Suprapubic skin (tissue), 4 donors: ENCODE measurements around the gene KMT2B. TPM values are rescaled to one million over a fixed set of nuclear protein-coding genes. Genes with fewer than 3 reads are reported as not detected.

Experiments used
- DNase-seq, 2 donors: peaks; one replicate each; pipeline ENCODE4 v3.0.0-alpha.2; 2019; ENCODE audit warnings: low spot score in 2 of 2
- H3K27ac ChIP-seq: fragments of 200-600 bp; sonication (generic); one replicate; pipeline ENCODE4 v1.5.1; 2019
- H3K27me3 ChIP-seq: fragments of 200-600 bp; sonication (generic); one replicate; pipeline ENCODE4 v1.5.1; 2019
- H3K36me3 ChIP-seq: fragments of 200-600 bp; sonication (generic); one replicate; pipeline ENCODE4 v1.5.1; 2019
- H3K4me1 ChIP-seq: fragments of 200-600 bp; sonication (generic); one replicate; pipeline ENCODE4 v1.5.1; 2019
- H3K4me3 ChIP-seq: fragments of 200-600 bp; sonication (generic); one replicate; pipeline ENCODE4 v1.5.1; 2019; ENCODE audit warnings: mild to moderate bottlenecking
- H3K9me3 ChIP-seq: fragments of 200-600 bp; sonication (generic); one replicate; pipeline ENCODE4 v1.5.1; 2019
- CTCF ChIP-seq, 2 donors: fragments of 200-600 bp in 1 of 2; fragments of 450-650 bp in 1 of 2; sonication (generic) in 1 of 2; IDR thresholded peaks; one replicate each; pipeline ENCODE4 v1.5.1; 2016 to 2019; ENCODE audit warnings: antibody characterized with exemption in 2 of 2, mild to moderate bottlenecking in 1 of 2, moderate library complexity in 1 of 2
- EP300 ChIP-seq: sonication (generic); formaldehyde crosslinking; IDR thresholded peaks from one replicate; pipeline ENCODE4 v1.6.1; 2017; ENCODE audit warnings: antibody characterized with exemption
- POLR2A ChIP-seq, 2 donors: fragments of 450-650 bp; IDR thresholded peaks; one replicate each; pipeline ENCODE4 v1.6.1; 2017; ENCODE audit warnings: antibody characterized with exemption in 2 of 2, mild to moderate bottlenecking in 2 of 2, moderate library complexity in 2 of 2
- POLR2AphosphoS5 ChIP-seq, 3 donors: sonication (generic); formaldehyde crosslinking; IDR thresholded peaks; one replicate each; pipeline ENCODE4 v1.6.1; 2017; ENCODE audit warnings: antibody characterized with exemption in 3 of 3
- WGBS: methylation state at CpG from one replicate; pipeline ENCODE4 v1.1.5; 2018; 5-methylcytosine and 5-hydroxymethylcytosine counted together
- total RNA-seq, 4 donors: library from RNA; depleted of rRNA; stranded (reverse); fragments of >200 nt; gene quantifications; one replicate each; pipeline ENCODE4 v1.1.0, GENCODE V29; 2016

The KMT2B gene
- total RNA-seq, 4 donors from 2014 or later = 31.2 to 66.8 (median 45.2) TPM

- H3K27ac ChIP-seq = no peak overlapping the region
- no peaks in the 10 kb centered on the region for H3K4me1 ChIP-seq
- no peak overlapping the region for H3K4me3 ChIP-seq
- H3K36me3 ChIP-seq = no peaks in the 10 kb centered on the region
- no peaks in the 10 kb centered on the region for H3K9me3 ChIP-seq
- no peak for DNase-seq
- WGBS = 66% methylated on average over 4 of the region's 11 CpGs
- no peak for TF ChIP-seq POLR2A (IDR thresholded peaks at IDR 0.05)
- no peak for TF ChIP-seq CTCF (IDR thresholded peaks at IDR 0.05)
- no peak for TF ChIP-seq EP300
- TF ChIP-seq POLR2AphosphoS5 (IDR thresholded peaks at IDR 0.05) = no peak
- H3K27me3 ChIP-seq = peaks cover 3% of the 10 kb centered on the region
Measured at GRCh38 chr19:35692010-35692409, 25.8 kb upstream of the KMT2B start.

GRCh38 chr19:35693422-35693821 is 24.4 kb upstream of the KMT2B start:
- Histone ChIP-seq H3K27ac (no peak overlapping the region), H3K27me3 (no peaks in the 10 kb centered on the region), H3K4me1 (no peaks in the 10 kb centered on the region), H3K4me3 (no peak overlapping the region), H3K36me3 (no peaks in the 10 kb centered on the region), H3K9me3 (no peaks in the 10 kb centered on the region)
- 18% methylated on average over 8 of the region's 8 CpGs for WGBS
- TF ChIP-seq CTCF (IDR thresholded peaks at IDR 0.05) (no peak), POLR2AphosphoS5 (IDR thresholded peaks at IDR 0.05) (no peak), EP300 (no peak), POLR2A (IDR thresholded peaks at IDR 0.05) (no peak)
- DNase-seq = no peak

GRCh38 chr19:35693835-35694599 is 23.8 kb upstream of the KMT2B start:
- H3K27me3 ChIP-seq = no peaks in the 10 kb centered on the region
- peak; percentile 97 to 98 for TF ChIP-seq CTCF (IDR thresholded peaks at IDR 0.05)
- no peak for TF ChIP-seq POLR2AphosphoS5 (IDR thresholded peaks at IDR 0.05)
- WGBS = 33% methylated on average over 8 of the region's 8 CpGs
- H3K9me3 ChIP-seq = no peaks in the 10 kb centered on the region
- H3K4me3 ChIP-seq = no peak overlapping the region
- H3K27ac ChIP-seq = no peak overlapping the region
- no peaks in the 10 kb centered on the region for H3K36me3 ChIP-seq
- H3K4me1 ChIP-seq = no peaks in the 10 kb centered on the region
- peak; percentile 84 to 91 for DNase-seq

GRCh38 chr19:35695895-35696422 is 21.8 kb upstream of the KMT2B start:
- Histone ChIP-seq H3K4me3 (no peak overlapping the region), H3K27ac (no peak overlapping the region), H3K4me1 (no peaks in the 10 kb centered on the region), H3K27me3 (no peaks in the 10 kb centered on the region), H3K9me3 (no peaks in the 10 kb centered on the region), H3K36me3 (no peaks in the 10 kb centered on the region)
- DNase-seq = no peak
- no peak for TF ChIP-seq POLR2A (IDR thresholded peaks at IDR 0.05)
- no peak for TF ChIP-seq POLR2AphosphoS5 (IDR thresholded peaks at IDR 0.05)
- TF ChIP-seq EP300 = no peak
- TF ChIP-seq CTCF (IDR thresholded peaks at IDR 0.05) = no peak
- WGBS = 87% methylated on average over 2 of the region's 2 CpGs

- TF ChIP-seq POLR2A (IDR thresholded peaks at IDR 0.05) (no peak), CTCF (IDR thresholded peaks at IDR 0.05) (no peak), EP300 (no peak), POLR2AphosphoS5 (IDR thresholded peaks at IDR 0.05) (no peak)
- no peak for DNase-seq
- peaks cover 1% of the 10 kb centered on the region for H3K4me1 ChIP-seq
- H3K4me3 ChIP-seq = no peak overlapping the region
- no peaks in the 10 kb centered on the region for H3K27me3 ChIP-seq
- WGBS = 75% methylated on average over 4 of the region's 4 CpGs
- no peaks in the 10 kb centered on the region for H3K9me3 ChIP-seq
- no peak overlapping the region for H3K27ac ChIP-seq
- H3K36me3 ChIP-seq = no peaks in the 10 kb centered on the region
Measured at GRCh38 chr19:35696835-35697234, 21.0 kb upstream of the KMT2B start.
